Measurements from ENCODE around the gene PMPCA.

- TF ChIP-seq CTCF (IDR thresholded peaks at IDR 0.05; ENCODE audit: insufficient read depth, low read depth, low read length) (no peak), EZH2 (IDR thresholded peaks at IDR 0.05; ENCODE audit: insufficient read depth, low read length) (no peak)
These were observed 25.4 kb upstream of the PMPCA start for GRCh38 chr9:136385015-136385414.

All from astrocyte (in vitro differentiated cells and primary cell).